HL-60 (cell line): ENCODE measurements around the gene NEK1.

Source experiments
- CTCF ChIP-seq: IDR thresholded peaks from one replicate; pipeline ENCODE4 v1.5.1; 2011; ENCODE audit warnings: low read length, control low read depth, inconsistent platforms; ENCODE audit not compliant: insufficient read depth
- POLR2AphosphoS5 ChIP-seq: IDR thresholded peaks from 2 replicates; pipeline ENCODE4 v1.6.1; 2012; ENCODE audit warnings: low read depth

DNA sequence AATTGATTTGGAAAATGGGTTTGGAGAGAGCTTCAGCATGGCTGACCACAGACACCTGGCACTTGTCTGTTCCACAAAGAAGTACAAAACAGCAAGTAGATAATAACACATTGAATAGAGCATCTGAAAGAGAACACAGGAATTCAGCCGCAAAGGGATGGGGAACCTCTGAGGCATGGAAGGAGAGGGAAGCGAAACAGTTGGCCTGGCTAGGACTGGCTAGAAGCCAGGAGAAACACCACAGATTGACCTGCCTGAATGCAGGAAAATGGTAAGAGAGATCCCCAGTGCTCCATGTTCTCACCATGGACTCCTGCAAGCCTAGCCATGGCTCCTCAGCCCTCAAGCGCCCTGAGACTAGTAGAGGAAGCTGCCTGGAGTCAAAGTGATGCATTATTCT is 171.9 kb downstream of the NEK1 start:
- no peak for TF ChIP-seq CTCF
- TF ChIP-seq POLR2AphosphoS5: no peak
